H9 (cell line): Measurements from ENCODE around the gene RASAL1. TPM values are rescaled to one million over a fixed set of nuclear protein-coding genes. Genes with fewer than 3 reads are reported as not detected.
A peak's percentile ranks its signal among the peaks of the same experiment; 100 is the strongest.

Experiments used
- DNase-seq: peaks from one replicate; pipeline ENCODE4 v3.0.0-alpha.2; 2017
- H2AFZ ChIP-seq: one replicate; pipeline ENCODE4 v1.6.1; 2013; ENCODE audit warnings: mild to moderate bottlenecking, low read length, control low read depth, moderate library complexity
- H2AK5ac ChIP-seq: 2 replicates; pipeline ENCODE4 v1.6.1; 2013; ENCODE audit warnings: low read length, control low read depth, mixed read lengths; ENCODE audit not compliant: insufficient read length
- H2BK120ac ChIP-seq: one replicate; pipeline ENCODE4 v1.6.1; 2013; ENCODE audit warnings: low read depth, mild to moderate bottlenecking, low read length, control low read depth, inconsistent platforms; ENCODE audit not compliant: poor library complexity, severe bottlenecking
- H2BK12ac ChIP-seq: 2 replicates; pipeline ENCODE4 v1.6.1; 2013; ENCODE audit warnings: low read length, control low read depth, mixed read lengths, low read depth; ENCODE audit not compliant: insufficient read length
- H2BK15ac ChIP-seq: 2 replicates; pipeline ENCODE4 v1.6.1; 2013; ENCODE audit warnings: low read depth, low read length, control low read depth
- H2BK20ac ChIP-seq: one replicate; pipeline ENCODE4 v1.6.1; 2013; ENCODE audit warnings: low read depth, mild to moderate bottlenecking, low read length, control low read depth, inconsistent platforms; ENCODE audit not compliant: poor library complexity, severe bottlenecking
- H2BK5ac ChIP-seq: 2 replicates; pipeline ENCODE4 v1.6.1; 2013; ENCODE audit warnings: low read length, control low read depth, mixed read lengths; ENCODE audit not compliant: insufficient read length
- H3K14ac ChIP-seq: 2 replicates; pipeline ENCODE4 v1.6.1; 2013; ENCODE audit warnings: low read length, control low read depth; ENCODE audit not compliant: insufficient read depth
- H3K18ac ChIP-seq: 2 replicates; pipeline ENCODE4 v1.6.1; 2013; ENCODE audit warnings: low read depth, mild to moderate bottlenecking, mixed read lengths, low read length, control low read depth; ENCODE audit not compliant: insufficient read length
- H3K23ac ChIP-seq: 2 replicates; pipeline ENCODE4 v1.6.1; 2013; ENCODE audit warnings: low read length, control low read depth, mixed read lengths, low read depth; ENCODE audit not compliant: insufficient read length
- H3K23me2 ChIP-seq: 2 replicates; pipeline ENCODE4 v1.6.1; 2013; ENCODE audit warnings: low read depth, mild to moderate bottlenecking, mixed read lengths, low read length, control low read depth; ENCODE audit not compliant: insufficient read length, poor library complexity, severe bottlenecking
- H3K27ac ChIP-seq: 2 replicates; pipeline ENCODE4 v1.5.1; 2013; ENCODE audit warnings: low read length, control low read depth, mixed read lengths, low read depth; ENCODE audit not compliant: insufficient read length
- H3K27me3 ChIP-seq: 2 replicates; pipeline ENCODE4 v1.6.1; 2013; ENCODE audit warnings: low read length, control low read depth, inconsistent platforms; ENCODE audit not compliant: insufficient read depth
- H3K4ac ChIP-seq: 2 replicates; pipeline ENCODE4 v1.6.1; 2013; ENCODE audit warnings: low read depth, mild to moderate bottlenecking, control low read depth, inconsistent platforms, low read length, moderate library complexity
- H3K4me1 ChIP-seq: 2 replicates; pipeline ENCODE4 v1.6.1; 2013; ENCODE audit warnings: low read length, control low read depth, inconsistent platforms; ENCODE audit not compliant: insufficient read depth
- H3K4me2 ChIP-seq: 2 replicates; pipeline ENCODE4 v1.6.1; 2013; ENCODE audit warnings: low read length, control low read depth, mixed read lengths; ENCODE audit not compliant: insufficient read length, insufficient read depth
- H3K56ac ChIP-seq: 2 replicates; pipeline ENCODE4 v1.6.1; 2013; ENCODE audit warnings: low read depth, mild to moderate bottlenecking, mixed read lengths, low read length, control low read depth; ENCODE audit not compliant: insufficient read length
- H3K79me1 ChIP-seq: 2 replicates; pipeline ENCODE4 v1.6.1; 2013; ENCODE audit warnings: low read depth, mild to moderate bottlenecking, moderate library complexity, low read length, control low read depth, inconsistent platforms; ENCODE audit not compliant: insufficient read depth, poor library complexity, severe bottlenecking
- H3K79me2 ChIP-seq: 2 replicates; pipeline ENCODE4 v1.6.1; 2013; ENCODE audit warnings: low read length, control low read depth, inconsistent platforms; ENCODE audit not compliant: insufficient read depth
- H3K9ac ChIP-seq: 2 replicates; pipeline ENCODE4 v1.6.1; 2013; ENCODE audit warnings: low read length, control low read depth, mixed read lengths; ENCODE audit not compliant: insufficient read length; ENCODE audit errors: extremely low read depth
- H3K9me3 ChIP-seq: one replicate; pipeline ENCODE4 v1.6.1; 2013; ENCODE audit warnings: low read depth, low read length, inconsistent platforms; ENCODE audit not compliant: control insufficient read depth
- H3T11ph ChIP-seq: one replicate; pipeline ENCODE4 v1.6.1; 2013; ENCODE audit warnings: mild to moderate bottlenecking, low read length, control low read depth, inconsistent platforms
- H4K20me1 ChIP-seq: one replicate; pipeline ENCODE4 v1.6.1; 2013; ENCODE audit not compliant: control insufficient read depth, insufficient read length, insufficient read depth
- H4K5ac ChIP-seq: 2 replicates; pipeline ENCODE4 v1.6.1; 2013; ENCODE audit warnings: low read depth, mild to moderate bottlenecking, mixed read lengths, low read length, control low read depth; ENCODE audit not compliant: insufficient read length
- H4K8ac ChIP-seq: replicated peaks from 2 replicates; pipeline ENCODE4 v1.6.1; 2013; ENCODE audit warnings: low read length, control low read depth, mixed read lengths, low read depth; ENCODE audit not compliant: insufficient read length
- H4K91ac ChIP-seq: 2 replicates; pipeline ENCODE4 v1.6.1; 2013; ENCODE audit warnings: low read depth, mild to moderate bottlenecking, moderate library complexity, mixed read lengths, low read length, control low read depth; ENCODE audit not compliant: insufficient read length
- H3K27ac Mint-ChIP-seq, 3 experiments: 2 replicates in 2 of 3; 3 replicates in 1 of 3; pipeline ENCODE4 v1.8.0; 2020 to 2021; ENCODE audit warnings: mixed read lengths in 3 of 3, mild to moderate bottlenecking in 1 of 3, moderate library complexity in 1 of 3
- H3K27me3 Mint-ChIP-seq: 2 replicates; pipeline ENCODE4 v1.8.0; 2021; ENCODE audit warnings: low read depth, mild to moderate bottlenecking, moderate library complexity, mixed read lengths
- H3K36me3 Mint-ChIP-seq, 3 experiments: 2 replicates in 2 of 3; 3 replicates in 1 of 3; pipeline ENCODE4 v1.8.0; 2020 to 2021; ENCODE audit warnings: low read depth in 3 of 3, mixed read lengths in 3 of 3; ENCODE audit not compliant: insufficient read depth in 1 of 3
- H3K4me1 Mint-ChIP-seq, 2 experiments: 2 replicates each; pipeline ENCODE4 v1.8.0; 2020; ENCODE audit warnings: mixed read lengths in 2 of 2
- H3K4me3 Mint-ChIP-seq, 2 experiments: 2 replicates in 1 of 2; 3 replicates in 1 of 2; pipeline ENCODE4 v1.8.0; 2020 to 2021; ENCODE audit warnings: mild to moderate bottlenecking in 2 of 2, mixed read lengths in 2 of 2, moderate library complexity in 1 of 2
- H3K9me3 Mint-ChIP-seq, 2 experiments: 2 replicates in 1 of 2; 3 replicates in 1 of 2; pipeline ENCODE4 v1.8.0; 2020; ENCODE audit warnings: mild to moderate bottlenecking in 2 of 2, mixed read lengths in 2 of 2, moderate library complexity in 1 of 2
- CTCF ChIP-seq: fragments of 200-600 bp; sonication (generic); conservative IDR thresholded peaks from 3 replicates; pipeline ENCODE4 v1.8.0; 2021; ENCODE audit warnings: antibody characterized with exemption, mild to moderate bottlenecking
- WGBS: extraction: QIAGEN DNeasy Blood & Tissue Kit; methylation state at CpG from one replicate; pipeline ENCODE4 v1.1.7; 2013; ENCODE audit warnings: missing lambda C conversion rate, low lambda C conversion rate, mixed read lengths; ENCODE audit not compliant: insufficient read length; ENCODE audit errors: extremely low coverage; 5-methylcytosine and 5-hydroxymethylcytosine counted together
- total RNA-seq: library from RNA; stranded (reverse); gene quantifications from 2 replicates; pipeline ENCODE4 v1.2.1, GENCODE V29; 2021

The RASAL1 gene
- total RNA-seq, 1 experiment from 2014 or later = 2.3 TPM

- no peak overlapping the region for H2BK5ac ChIP-seq
- TF ChIP-seq CTCF = no peak
- DNase-seq = peak; percentile 51
These were observed 68.7 kb downstream of the RASAL1 start for GRCh38 chr12:113066813-113067400.

More at GRCh38 chr12:113066813-113067400, 68.7 kb downstream of the RASAL1 start:
- Mint-ChIP-seq H3K27ac (no peak overlapping the region), H3K4me1 (peaks cover 22 to 38% of the 10 kb centered on the region in 2 experiments), H3K36me3 (no peaks in the 10 kb centered on the region), H3K27me3 (peaks cover 20% of the 10 kb centered on the region), H3K9me3 (no peaks in the 10 kb centered on the region; a peak in 1 of 5 replicates), H3K4me3 (no peak overlapping the region)
- no peak overlapping the region for H2AFZ ChIP-seq
- no peak overlapping the region for H3K4ac ChIP-seq
- no peak overlapping the region for H2BK15ac ChIP-seq
- no peak overlapping the region for H3K27ac ChIP-seq
- peaks cover 2% of the 10 kb centered on the region for H3K23me2 ChIP-seq
- no peaks in the 10 kb centered on the region for H3K79me2 ChIP-seq
- H4K5ac ChIP-seq = no peak overlapping the region
- H2BK12ac ChIP-seq = no peak overlapping the region
- no peaks in the 10 kb centered on the region for H3K27me3 ChIP-seq
- H3K18ac ChIP-seq = no peak overlapping the region
- H3K79me1 ChIP-seq = no peaks in the 10 kb centered on the region
- no peak overlapping the region for H3T11ph ChIP-seq
- no peak overlapping the region for H3K9ac ChIP-seq
- H4K91ac ChIP-seq = no peak overlapping the region
- no peak overlapping the region for H2AK5ac ChIP-seq
- H3K14ac ChIP-seq = no peak overlapping the region; the same call in 1 of the 2 replicates
- no peaks in the 10 kb centered on the region for H4K20me1 ChIP-seq
- H3K23ac ChIP-seq = no peak overlapping the region
- no peak overlapping the region for H2BK120ac ChIP-seq
- no peak overlapping the region for H2BK20ac ChIP-seq
- WGBS = no CpG with 5 or more reads among the region's 13 CpGs
- H3K4me1 ChIP-seq = peaks cover 4% of the 10 kb centered on the region; the same call in 1 of the 2 replicates
- no peak overlapping the region for H3K56ac ChIP-seq
- H3K4me2 ChIP-seq = no peak overlapping the region
- no peaks in the 10 kb centered on the region for H3K9me3 ChIP-seq
- no peak overlapping the region for H4K8ac ChIP-seq
